Subcutaneous adipose tissue (tissue), 4 donors: ENCODE results near the gene DENND4C. TPM values are rescaled to one million over a fixed set of nuclear protein-coding genes. Genes with fewer than 3 reads are reported as not detected.

Experiments
- CTCF ChIP-seq: fragments of 450-650 bp; IDR thresholded peaks from one replicate; pipeline ENCODE4 v1.5.1; 2016; ENCODE audit warnings: low read depth, mild to moderate bottlenecking, control low read depth, antibody characterized with exemption, moderate library complexity
- total RNA-seq, 4 donors: library from RNA; depleted of rRNA; stranded (reverse); fragments of >200 nt; gene quantifications; one replicate each; pipeline ENCODE4 v1.1.0, GENCODE V29; 2016

Gene DENND4C
- total RNA-seq, 4 donors from 2014 or later = 111 to 309 (median 167) TPM

GRCh38 chr9:19310246-19310645 lies 79.8 kb downstream of the DENND4C start:
- TF ChIP-seq CTCF = no peak

GRCh38 chr9:19313573-19313972 lies 83.1 kb downstream of the DENND4C start:
- TF ChIP-seq CTCF = no peak

- TF ChIP-seq CTCF = no peak
These were observed 90.0 kb downstream of the DENND4C start for GRCh38 chr9:19320495-19320894.

- TF ChIP-seq CTCF = no peak
These were observed 101.4 kb downstream of the DENND4C start for GRCh38 chr9:19331877-19332276.

- no peak for TF ChIP-seq CTCF
These were observed 105.7 kb downstream of the DENND4C start for GRCh38 chr9:19336166-19336565.

- TF ChIP-seq CTCF = no peak
These were observed 112.5 kb downstream of the DENND4C start for GRCh38 chr9:19342947-19343346.

- no peak for TF ChIP-seq CTCF
These were observed 128.2 kb downstream of the DENND4C start for GRCh38 chr9:19358701-19359100.
